Pancreas (tissue), 10 donors: ENCODE results near the gene NT5M. TPM values are rescaled to one million over a fixed set of nuclear protein-coding genes. Genes with fewer than 3 reads are reported as not detected.

Experiments used
- ATAC-seq, 4 donors: fragments of 200-7000 bp; cut with Tn5 transposase; one replicate each; pipeline versions ENCODE4 v1.8.0 to v1.9.1; 2020; ENCODE audit warnings: mild to moderate bottlenecking in 4 of 4, moderate library complexity in 4 of 4
- DNase-seq, 6 donors: peaks; one replicate each; pipeline ENCODE4 v3.0.0-alpha.2; 2020
- FAIRE-seq: peaks from 2 replicates; lab custom pipeline; 2012; peaks lifted over from hg19 to GRCh38; lab: Jason Lieb, UNC
- H3K27ac ChIP-seq, 4 donors: fragments of 200-600 bp; sonication (generic); 1 replicate in 3 of 4; 2 replicates in 1 of 4; pipeline versions ENCODE4 v1.5.0 to v1.8.0; 2020
- H3K27me3 ChIP-seq, 4 donors: fragments of 200-600 bp; one replicate each; pipeline ENCODE4 v1.8.0; 2021
- H3K36me3 ChIP-seq, 3 donors: fragments of 200-600 bp; sonication (generic) in 1 of 3; one replicate each; pipeline versions ENCODE4 v1.5.0 to v1.8.0; 2020 to 2021
- H3K4me1 ChIP-seq, 3 donors: fragments of 200-600 bp; one replicate each; pipeline ENCODE4 v1.8.0; 2021
- H3K4me3 ChIP-seq, 4 donors: fragments of 200-600 bp; sonication (generic) in 2 of 4; one replicate each; pipeline versions ENCODE4 v1.5.0 to v1.8.0; 2020 to 2021
- H3K9me3 ChIP-seq, 4 donors: fragments of 200-600 bp; one replicate each; pipeline ENCODE4 v1.8.0; 2021
- WGBS, 2 donors: extraction: QIAGEN DNeasy Blood & Tissue Kit; methylation state at CpG; one replicate each; pipeline ENCODE4 v1.1.7; 2013; 5-methylcytosine and 5-hydroxymethylcytosine counted together
- intact Hi-C, 3 donors: fragments of 100-400 bp; cut with DNase I; formaldehyde crosslinking; loops; one replicate each; pipeline versions ENCODE4 v1.11.1 to v1.14.2; 2022
- polyA plus RNA-seq, 2 donors: library from polyadenylated mRNA; stranded (reverse); fragments of 200-250 nt; gene quantifications; one replicate each; pipeline ENCODE4 v1.2.3, GENCODE V29; 2013
- total RNA-seq, 6 donors: library from RNA; stranded (reverse); fragmentation: NEBNext Ultra II Directional in 4 of 6; extraction: Animal tissue kit (Norgen Biotek cat#: 25700) in 4 of 6; gene quantifications; one replicate each; pipeline versions ENCODE4 v1.2.1 to v1.2.4, GENCODE V29; 2021 to 2023
- TF ChIP-seq, protein P1 (sequence below), 4 donors: fragments of 200-600 bp; sonication (generic) in 3 of 4; IDR thresholded peaks; one replicate each; pipeline versions ENCODE4 v1.5.0 to v1.8.0; 2021; ENCODE audit warnings: antibody characterized with exemption in 4 of 4
- donor health status: healthy with polysubstance abuse.
- donor health status: DM: no; HTN: no; CAD: no; lungs with moderate emphysema.
- donor health status: DM: no; HTN: no; CAD: no.
- donor health status: control.
- donor health status: control.
- donor health status: Bipolar disorder and iron deficiency.
- donor health status: DM: yes; HTN: yes; CAD: no.
- donor health status: DM: no; HTN: no; CAD: no.
- donor health status: DM: no; HTN: no; CAD: no.
- donor health status: DM: yes; HTN: yes; CAD: no.

Gene NT5M
- total and polyA plus RNA-seq, 8 donors = 0.83 to 3.3 (median 1.5) TPM

DNA sequence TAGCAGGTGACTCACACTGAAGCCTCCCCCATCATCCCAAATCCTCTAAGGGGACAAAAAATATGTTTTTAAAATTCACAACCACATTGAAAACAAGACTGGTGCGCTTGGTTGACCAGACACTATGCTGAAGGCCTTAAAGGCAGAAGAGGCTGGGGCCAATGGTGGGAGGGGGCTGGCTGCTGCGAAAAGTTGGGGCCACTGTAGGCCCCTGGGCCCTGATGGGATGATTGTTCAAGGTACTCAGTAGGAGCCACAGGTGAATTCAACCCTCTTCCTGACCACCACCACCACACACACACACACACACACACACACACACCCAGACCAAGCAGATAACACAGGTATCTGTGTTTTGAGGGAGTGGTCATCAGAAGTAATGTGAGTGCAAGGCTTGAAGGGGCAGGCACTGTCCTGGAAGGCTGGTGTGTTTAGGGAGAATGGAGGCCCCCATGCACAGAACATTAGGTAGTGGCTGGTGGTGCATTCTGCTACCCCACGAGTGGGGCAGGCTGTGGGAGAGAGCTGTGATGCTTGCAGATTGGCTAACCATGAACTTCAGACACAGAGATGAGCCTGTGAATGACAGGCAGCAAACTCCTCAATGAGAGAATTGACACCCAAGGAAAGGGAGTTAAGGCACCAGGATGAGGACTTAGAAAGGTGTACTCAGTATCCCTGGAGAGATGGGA is 55.0 kb downstream of the NT5M start:
- Histone ChIP-seq H3K9me3 (no peaks in the 10 kb centered on the region), H3K27me3 (peaks cover 0 to 3% (median 0%) of the 10 kb centered on the region in 4 donors), H3K4me1 (no peaks in the 10 kb centered on the region), H3K36me3 (no peaks in the 10 kb centered on the region), H3K4me3 (no peak overlapping the region), H3K27ac (no peak overlapping the region)
- DNase-seq (no peak), FAIRE-seq (no peak), ATAC-seq (no peak)
- TF ChIP-seq, protein P1, sequence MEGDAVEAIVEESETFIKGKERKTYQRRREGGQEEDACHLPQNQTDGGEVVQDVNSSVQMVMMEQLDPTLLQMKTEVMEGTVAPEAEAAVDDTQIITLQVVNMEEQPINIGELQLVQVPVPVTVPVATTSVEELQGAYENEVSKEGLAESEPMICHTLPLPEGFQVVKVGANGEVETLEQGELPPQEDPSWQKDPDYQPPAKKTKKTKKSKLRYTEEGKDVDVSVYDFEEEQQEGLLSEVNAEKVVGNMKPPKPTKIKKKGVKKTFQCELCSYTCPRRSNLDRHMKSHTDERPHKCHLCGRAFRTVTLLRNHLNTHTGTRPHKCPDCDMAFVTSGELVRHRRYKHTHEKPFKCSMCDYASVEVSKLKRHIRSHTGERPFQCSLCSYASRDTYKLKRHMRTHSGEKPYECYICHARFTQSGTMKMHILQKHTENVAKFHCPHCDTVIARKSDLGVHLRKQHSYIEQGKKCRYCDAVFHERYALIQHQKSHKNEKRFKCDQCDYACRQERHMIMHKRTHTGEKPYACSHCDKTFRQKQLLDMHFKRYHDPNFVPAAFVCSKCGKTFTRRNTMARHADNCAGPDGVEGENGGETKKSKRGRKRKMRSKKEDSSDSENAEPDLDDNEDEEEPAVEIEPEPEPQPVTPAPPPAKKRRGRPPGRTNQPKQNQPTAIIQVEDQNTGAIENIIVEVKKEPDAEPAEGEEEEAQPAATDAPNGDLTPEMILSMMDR (IDR thresholded peaks at IDR 0.05) = no peak
- WGBS, 2 donors = 53 to 71% methylated on average over 3 of the region's 3 CpGs
- intact Hi-C loops = loop anchor here (5.0 to 10.0 kb wide), 4 partner anchors 139 to 287 kb away; partner anchors contain the start of gene RASD1 (in 1 of the 3)

DNA sequence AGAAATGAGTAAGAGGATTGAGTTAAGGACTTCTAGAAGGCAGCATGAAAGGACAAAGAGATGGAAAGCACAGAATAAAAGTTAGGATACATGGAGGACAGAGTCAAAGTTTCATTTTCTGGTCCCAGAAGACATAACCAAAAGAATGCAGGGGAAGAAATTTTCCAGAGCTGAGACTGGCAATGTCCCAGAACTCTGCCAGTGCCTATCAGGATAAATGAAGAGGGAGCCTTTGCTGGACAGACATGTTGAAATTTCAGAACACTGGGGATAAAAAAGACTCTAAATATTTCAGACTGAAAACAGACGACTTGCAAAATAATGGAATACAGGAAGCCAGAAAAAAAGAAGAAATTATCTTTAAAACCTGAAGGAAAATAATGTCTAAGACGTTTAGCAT is 55.7 kb downstream of the NT5M start:
- FAIRE-seq (no peak), ATAC-seq (no peak), DNase-seq (no peak)
- no peaks in the 10 kb centered on the region for H3K9me3 ChIP-seq
- intact Hi-C loops = loop anchor here (5.0 to 10.0 kb wide), 4 partner anchors 138 to 286 kb away; partner anchors contain the start of gene RASD1 (in 1 of the 3)
- no peak overlapping the region for H3K27ac ChIP-seq
- H3K4me3 ChIP-seq = no peak overlapping the region
- peaks cover 0 to 3% (median 0%) of the 10 kb centered on the region in 4 donors for H3K27me3 ChIP-seq
- TF ChIP-seq, protein P1 (IDR thresholded peaks at IDR 0.05) = no peak
- H3K36me3 ChIP-seq = no peaks in the 10 kb centered on the region
- WGBS, 2 donors = 29 to 37% methylated on average over 2 of the region's 2 CpGs
- peaks cover 0 to 2% (median 0%) of the 10 kb centered on the region in 3 donors for H3K4me1 ChIP-seq

DNA sequence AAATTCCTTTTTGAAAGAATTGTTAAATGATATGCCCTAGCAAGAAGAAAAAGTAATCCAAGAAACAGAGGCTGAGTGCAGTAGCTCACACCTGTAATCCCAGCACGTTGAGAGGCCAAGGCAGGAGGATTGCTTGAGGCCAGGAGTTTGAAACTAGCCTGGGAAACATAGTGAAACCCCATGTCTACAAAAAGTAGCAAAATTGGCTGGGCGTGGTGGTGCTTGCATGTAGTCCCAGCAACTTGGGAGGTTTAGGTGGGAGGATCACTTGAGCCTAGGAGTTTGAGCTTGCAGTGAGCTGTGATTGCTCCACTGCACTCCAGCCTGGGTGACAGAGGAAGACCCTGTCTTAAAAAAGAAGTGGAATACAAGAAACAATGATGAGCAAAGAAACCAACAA is 56.1 kb downstream of the NT5M start:
- intact Hi-C loops = loop anchor here (5.0 to 10.0 kb wide), 4 partner anchors 138 to 286 kb away; partner anchors contain the start of gene RASD1 (in 1 of the 3)
- WGBS, 2 donors = 75 to 81% methylated on average over 2 of the region's 2 CpGs
- H3K27ac ChIP-seq = no peak overlapping the region
- FAIRE-seq = no peak
- no peak overlapping the region for H3K4me3 ChIP-seq
- ATAC-seq = no peak
- H3K4me1 ChIP-seq = peaks cover 0 to 3% (median 0%) of the 10 kb centered on the region in 3 donors
- H3K9me3 ChIP-seq = no peaks in the 10 kb centered on the region
- H3K36me3 ChIP-seq = no peaks in the 10 kb centered on the region
- DNase-seq = no peak
- peaks cover 0 to 3% (median 0%) of the 10 kb centered on the region in 4 donors for H3K27me3 ChIP-seq
- TF ChIP-seq, protein P1 (IDR thresholded peaks at IDR 0.05) = no peak

DNA sequence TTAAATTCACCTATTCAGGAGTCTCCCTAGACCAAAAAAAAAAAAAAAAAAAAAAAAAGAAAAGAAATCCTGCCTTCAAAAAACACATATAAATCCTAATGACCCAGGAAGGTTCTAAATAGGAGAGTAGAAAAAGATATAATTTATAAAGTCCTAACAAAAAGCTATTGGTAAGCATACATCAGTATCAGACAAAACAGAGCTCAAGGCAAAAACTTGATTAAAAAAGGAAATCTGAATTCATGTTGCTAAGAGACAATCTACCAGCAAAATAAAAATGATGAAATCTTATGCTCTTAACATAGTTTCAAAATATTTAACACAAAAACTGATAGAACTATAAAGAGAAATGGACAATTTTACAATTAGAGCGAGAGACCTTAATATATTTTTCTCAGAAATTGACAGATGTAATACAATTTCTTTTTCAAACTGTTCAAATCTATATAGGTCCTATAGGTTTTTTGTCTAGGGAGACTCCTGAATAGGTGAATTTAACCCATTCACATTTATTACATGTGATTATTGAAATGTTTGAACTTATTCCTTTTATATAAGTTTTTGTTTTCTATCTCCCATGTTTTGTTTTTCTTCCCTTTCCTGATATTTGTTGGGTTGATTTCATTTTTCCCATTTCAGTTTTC is 57.0 kb downstream of the NT5M start:
- ATAC-seq (no peak), FAIRE-seq (no peak), DNase-seq (no peak)
- H3K9me3 ChIP-seq = no peaks in the 10 kb centered on the region
- intact Hi-C loops = no loop called here
- H3K36me3 ChIP-seq = no peaks in the 10 kb centered on the region
- TF ChIP-seq, protein P1 (IDR thresholded peaks at IDR 0.05) = no peak
- 94 to 96% methylated on average over 1 of the region's 1 CpG for WGBS, 2 donors
- peaks cover 0 to 3% (median 0%) of the 10 kb centered on the region in 4 donors for H3K27me3 ChIP-seq
- no peak overlapping the region for H3K27ac ChIP-seq
- peaks cover 0 to 3% (median 0%) of the 10 kb centered on the region in 3 donors for H3K4me1 ChIP-seq
- H3K4me3 ChIP-seq = no peak overlapping the region
